ENCODE data around the gene NEDD4L.

Gene NEDD4L

GRCh38 chr18:58288921-58289797 lies 245.1 kb downstream of the NEDD4L start:
- Histone ChIP-seq H2AFZ (ENCODE audit: insufficient read depth, low read length, poor library complexity) (no peak overlapping the region), H3K4me3 (ENCODE audit: low read depth, low read length) (no peak overlapping the region), H2AK5ac (ENCODE audit: low read length) (no peak overlapping the region), H3K4me1 (ENCODE audit: control insufficient read depth in 1 of 2, insufficient read depth in 2 of 2, low read length in 2 of 2) (peaks cover 2 to 3% of the 10 kb centered on the region in 2 experiments), H3K79me1 (ENCODE audit: low read length) (no peaks in the 10 kb centered on the region), H2BK5ac (ENCODE audit: low read depth, low read length, poor library complexity) (no peak overlapping the region), H4K91ac (ENCODE audit: low read depth, low read length) (no peak overlapping the region), H3K27ac (ENCODE audit: low read depth, low read length) (no peak overlapping the region), H3K4me2 (ENCODE audit: low read length) (no peak overlapping the region), H3K9me3 (ENCODE audit: insufficient read depth, low read depth, low read length) (no peaks in the 10 kb centered on the region), H3K79me2 (ENCODE audit: control insufficient read depth, insufficient read depth, low read length, poor library complexity) (no peaks in the 10 kb centered on the region), H3K9ac (ENCODE audit: low read length) (no peak overlapping the region), H4K12ac (ENCODE audit: low read depth, low read length) (no peak overlapping the region), H3K18ac (ENCODE audit: low read length) (no peak overlapping the region), H2BK120ac (ENCODE audit: insufficient read depth, low read length, poor library complexity) (no peak overlapping the region), H3K4ac (ENCODE audit: low read depth, low read length) (no peak overlapping the region), H3K36me3 (ENCODE audit: control insufficient read depth in 1 of 2, insufficient read depth in 2 of 2, low read length in 2 of 2) (peaks cover 0 to 2% of the 10 kb centered on the region in 2 experiments), H3K23ac (ENCODE audit: low read length) (no peak overlapping the region), H3K27me3 (ENCODE audit: insufficient read depth, low read length) (no peaks in the 10 kb centered on the region), H3K14ac (ENCODE audit: low read length) (no peak overlapping the region), H2BK12ac (ENCODE audit: low read length) (no peak overlapping the region), H4K8ac (ENCODE audit: low read depth, low read length) (no peak overlapping the region)
- no CpG with 5 or more reads among the region's 10 CpGs for WGBS (ENCODE audit: extremely low coverage, insufficient coverage, insufficient read length)
- DNase-seq = peak; percentile 19 to 44

GRCh38 chr18:58290116-58290695 lies 246.2 kb downstream of the NEDD4L start:
- Histone ChIP-seq H3K27ac (ENCODE audit: low read depth, low read length) (no peak overlapping the region), H3K14ac (ENCODE audit: low read length) (no peak overlapping the region), H3K9me3 (ENCODE audit: insufficient read depth, low read depth, low read length) (no peaks in the 10 kb centered on the region), H3K4ac (ENCODE audit: low read depth, low read length) (no peak overlapping the region), H3K23ac (ENCODE audit: low read length) (no peak overlapping the region), H3K4me2 (ENCODE audit: low read length) (no peak overlapping the region), H2BK120ac (ENCODE audit: insufficient read depth, low read length, poor library complexity) (no peak overlapping the region), H2AK5ac (ENCODE audit: low read length) (no peak overlapping the region), H4K8ac (ENCODE audit: low read depth, low read length) (no peak overlapping the region), H3K27me3 (ENCODE audit: insufficient read depth, low read length) (no peaks in the 10 kb centered on the region), H3K4me1 (ENCODE audit: control insufficient read depth in 1 of 2, insufficient read depth in 2 of 2, low read length in 2 of 2) (peaks cover 2 to 3% of the 10 kb centered on the region in 2 experiments), H2BK12ac (ENCODE audit: low read length) (no peak overlapping the region), H3K79me1 (ENCODE audit: low read length) (no peaks in the 10 kb centered on the region), H3K18ac (ENCODE audit: low read length) (no peak overlapping the region), H2AFZ (ENCODE audit: insufficient read depth, low read length, poor library complexity) (no peak overlapping the region), H4K91ac (ENCODE audit: low read depth, low read length) (no peak overlapping the region), H3K36me3 (ENCODE audit: control insufficient read depth in 1 of 2, insufficient read depth in 2 of 2, low read length in 2 of 2) (peaks cover 0 to 2% of the 10 kb centered on the region in 2 experiments), H3K4me3 (ENCODE audit: low read depth, low read length) (no peak overlapping the region), H4K12ac (ENCODE audit: low read depth, low read length) (no peak overlapping the region), H3K9ac (ENCODE audit: low read length) (no peak overlapping the region), H2BK5ac (ENCODE audit: low read depth, low read length, poor library complexity) (no peak overlapping the region), H3K79me2 (ENCODE audit: control insufficient read depth, insufficient read depth, low read length, poor library complexity) (no peaks in the 10 kb centered on the region)
- DNase-seq = no peak
- no CpG with 5 or more reads among the region's 5 CpGs for WGBS (ENCODE audit: extremely low coverage, insufficient coverage, insufficient read length)

GRCh38 chr18:58291131-58291530 lies 247.1 kb downstream of the NEDD4L start:
- no peaks in the 10 kb centered on the region for H3K27me3 ChIP-seq (ENCODE audit: insufficient read depth, low read length)
- no peak overlapping the region for H3K23ac ChIP-seq (ENCODE audit: low read length)
- peaks cover 0 to 2% of the 10 kb centered on the region in 2 experiments for H3K36me3 ChIP-seq (ENCODE audit: control insufficient read depth in 1 of 2, insufficient read depth in 2 of 2, low read length in 2 of 2)
- DNase-seq = peak in 1 of 2 donors; percentile 21
- H3K14ac ChIP-seq (ENCODE audit: low read length) = no peak overlapping the region
- no peak overlapping the region for H2AK5ac ChIP-seq (ENCODE audit: low read length)
- H4K8ac ChIP-seq (ENCODE audit: low read depth, low read length) = no peak overlapping the region
- H3K4me2 ChIP-seq (ENCODE audit: low read length) = no peak overlapping the region
- no peaks in the 10 kb centered on the region for H3K9me3 ChIP-seq (ENCODE audit: insufficient read depth, low read depth, low read length)
- no peak overlapping the region for H3K4ac ChIP-seq (ENCODE audit: low read depth, low read length)
- H3K27ac ChIP-seq (ENCODE audit: low read depth, low read length) = no peak overlapping the region
- H2BK120ac ChIP-seq (ENCODE audit: insufficient read depth, low read length, poor library complexity) = no peak overlapping the region
- no peak overlapping the region for H2AFZ ChIP-seq (ENCODE audit: insufficient read depth, low read length, poor library complexity)
- peaks cover 2 to 3% of the 10 kb centered on the region in 2 experiments for H3K4me1 ChIP-seq (ENCODE audit: control insufficient read depth in 1 of 2, insufficient read depth in 2 of 2, low read length in 2 of 2)
- H4K91ac ChIP-seq (ENCODE audit: low read depth, low read length) = no peak overlapping the region
- H3K18ac ChIP-seq (ENCODE audit: low read length) = no peak overlapping the region
- WGBS (ENCODE audit: extremely low coverage, insufficient coverage, insufficient read length) = no CpG with 5 or more reads among the region's 5 CpGs
- no peak overlapping the region for H3K9ac ChIP-seq (ENCODE audit: low read length)
- no peaks in the 10 kb centered on the region for H3K79me1 ChIP-seq (ENCODE audit: low read length)
- H4K12ac ChIP-seq (ENCODE audit: low read depth, low read length) = no peak overlapping the region
- no peaks in the 10 kb centered on the region for H3K79me2 ChIP-seq (ENCODE audit: control insufficient read depth, insufficient read depth, low read length, poor library complexity)
- H2BK5ac ChIP-seq (ENCODE audit: low read depth, low read length, poor library complexity) = no peak overlapping the region
- H3K4me3 ChIP-seq (ENCODE audit: low read depth, low read length) = no peak overlapping the region
- no peak overlapping the region for H2BK12ac ChIP-seq (ENCODE audit: low read length)

GRCh38 chr18:58292638-58293037 lies 248.6 kb downstream of the NEDD4L start:
- H2AFZ ChIP-seq (ENCODE audit: insufficient read depth, low read length, poor library complexity) = no peak overlapping the region
- no peaks in the 10 kb centered on the region for H3K79me1 ChIP-seq (ENCODE audit: low read length)
- no peaks in the 10 kb centered on the region for H3K9me3 ChIP-seq (ENCODE audit: insufficient read depth, low read depth, low read length)
- H3K9ac ChIP-seq (ENCODE audit: low read length) = no peak overlapping the region
- no peak overlapping the region for H3K23ac ChIP-seq (ENCODE audit: low read length)
- H3K14ac ChIP-seq (ENCODE audit: low read length) = no peak overlapping the region
- H3K27me3 ChIP-seq (ENCODE audit: insufficient read depth, low read length) = no peaks in the 10 kb centered on the region
- no peak overlapping the region for H3K4me2 ChIP-seq (ENCODE audit: low read length)
- no peak overlapping the region for H2BK120ac ChIP-seq (ENCODE audit: insufficient read depth, low read length, poor library complexity)
- peaks cover 0 to 2% of the 10 kb centered on the region in 2 experiments for H3K36me3 ChIP-seq (ENCODE audit: control insufficient read depth in 1 of 2, insufficient read depth in 2 of 2, low read length in 2 of 2)
- no peak overlapping the region for H4K12ac ChIP-seq (ENCODE audit: low read depth, low read length)
- no peak overlapping the region for H2AK5ac ChIP-seq (ENCODE audit: low read length)
- H4K91ac ChIP-seq (ENCODE audit: low read depth, low read length) = no peak overlapping the region
- H2BK12ac ChIP-seq (ENCODE audit: low read length) = no peak overlapping the region
- no peak overlapping the region for H4K8ac ChIP-seq (ENCODE audit: low read depth, low read length)
- no peak overlapping the region for H2BK5ac ChIP-seq (ENCODE audit: low read depth, low read length, poor library complexity)
- no peak overlapping the region for H3K4ac ChIP-seq (ENCODE audit: low read depth, low read length)
- no peaks in the 10 kb centered on the region for H3K79me2 ChIP-seq (ENCODE audit: control insufficient read depth, insufficient read depth, low read length, poor library complexity)
- WGBS (ENCODE audit: extremely low coverage, insufficient coverage, insufficient read length) = no CpG with 5 or more reads among the region's 2 CpGs
- peaks cover 2 to 3% of the 10 kb centered on the region in 2 experiments for H3K4me1 ChIP-seq (ENCODE audit: control insufficient read depth in 1 of 2, insufficient read depth in 2 of 2, low read length in 2 of 2)
- no peak overlapping the region for H3K27ac ChIP-seq (ENCODE audit: low read depth, low read length)
- no peak for DNase-seq
- no peak overlapping the region for H3K18ac ChIP-seq (ENCODE audit: low read length)
- H3K4me3 ChIP-seq (ENCODE audit: low read depth, low read length) = no peak overlapping the region

All from trophoblast cell (in vitro differentiated cells and primary cell).